Panc1 (cell line): ENCODE measurements around the gene TMA7B. TPM values are rescaled to one million over a fixed set of nuclear protein-coding genes. Genes with fewer than 3 reads are reported as not detected.

Experiments used
- ATAC-seq: fragments of 200-7000 bp; cut with Tn5 transposase; 2 replicates; pipeline ENCODE4 v1.9.1; 2020; ENCODE audit warnings: mild to moderate bottlenecking, moderate library complexity
- BruUV-seq: library from RNA; stranded (reverse); fragments of 400-500 nt; replicated peaks from 2 replicates; lab custom pipeline; 2021; lab: Mats Ljungman, UMichigan
- CTCF ChIA-PET: fragments of 300-600 bp; sonication (Branson Sonifier 250); formaldehyde crosslinking; loops from one replicate; lab custom pipeline; 2022; ENCODE audit warnings: antibody characterized with exemption; lab: Charles Lee
- POLR2A ChIA-PET: fragments of 300-600 bp; sonication (Branson Sonifier 250); formaldehyde crosslinking; loops from one replicate; lab custom pipeline; 2022; ENCODE audit warnings: antibody characterized with exemption; lab: Charles Lee
- DNase-seq: peaks from one replicate; pipeline ENCODE4 v3.0.0-alpha.2; 2010; ENCODE audit warnings: low read depth, low spot score
- H3K27ac ChIP-seq: 2 replicates; pipeline ENCODE4 v1.5.1; 2011; ENCODE audit warnings: mild to moderate bottlenecking, low read length, inconsistent platforms
- H3K27me3 ChIP-seq: fragments of 200-500 bp; sonication (Bioruptor generic); 2 replicates; pipeline ENCODE4 v1.6.0; 2014; ENCODE audit warnings: low read length, inconsistent platforms; ENCODE audit not compliant: control insufficient read depth, insufficient read depth
- H3K36me3 ChIP-seq: fragments of 200-500 bp; sonication (Bioruptor generic); 2 replicates; pipeline ENCODE4 v1.5.1; 2014; ENCODE audit warnings: inconsistent platforms, mild to moderate bottlenecking, low read length, moderate library complexity; ENCODE audit not compliant: control insufficient read depth, insufficient read depth
- H3K4me1 ChIP-seq: 2 replicates; pipeline ENCODE4 v1.5.1; 2011; ENCODE audit warnings: inconsistent platforms, mild to moderate bottlenecking, low read length, moderate library complexity; ENCODE audit not compliant: control insufficient read depth, insufficient read depth
- H3K4me3 ChIP-seq, 2 experiments: 2 replicates each; pipeline ENCODE4 v1.5.1; 2011 to 2012; ENCODE audit warnings: low read depth in 2 of 2, low read length in 2 of 2, mild to moderate bottlenecking in 2 of 2, inconsistent platforms in 1 of 2, moderate library complexity in 1 of 2
- H3K9me3 ChIP-seq: fragments of 200-500 bp; sonication (Bioruptor generic); 2 replicates; pipeline ENCODE4 v1.5.1; 2014; ENCODE audit warnings: low read depth, mild to moderate bottlenecking, inconsistent platforms, low read length, moderate library complexity; ENCODE audit not compliant: control insufficient read depth, insufficient read depth
- POLR2AphosphoS5 ChIP-seq: IDR thresholded peaks from 2 replicates; pipeline ENCODE4 v1.6.1; 2012; ENCODE audit warnings: mild to moderate bottlenecking, low read depth, low read length, moderate library complexity
- REST ChIP-seq, 2 experiments: IDR thresholded peaks; 2 replicates each; pipeline ENCODE4 v1.6.1; 2011 to 2012; ENCODE audit warnings: low read depth in 2 of 2, control low read depth in 1 of 2, low read length in 1 of 2, mild to moderate bottlenecking in 1 of 2, moderate library complexity in 1 of 2; ENCODE audit not compliant: insufficient read depth in 1 of 2
- SIN3A ChIP-seq: IDR thresholded peaks from 2 replicates; pipeline ENCODE4 v1.6.1; 2012; ENCODE audit warnings: low read depth, mild to moderate bottlenecking, low read length, moderate library complexity, borderline replicate concordance; ENCODE audit not compliant: insufficient read depth
- TCF7L2 ChIP-seq: IDR thresholded peaks from 2 replicates; pipeline ENCODE4 v1.6.1; 2011; ENCODE audit warnings: mild to moderate bottlenecking, low read depth, low read length, inconsistent platforms
- in situ Hi-C: cut with HindIII; loops from 2 replicates; pipeline ENCODE4 v1.10.0; 2016; ENCODE audit warnings: low sequenced_read_pairs, low pct_unique_long_range_greater_than_20kb
- intact Hi-C: fragments of 100-400 bp; cut with micrococcal nuclease; formaldehyde crosslinking; loops from one replicate; pipeline ENCODE4 v1.10.0; 2022; ENCODE audit not compliant: unreplicated experiment
- total RNA-seq: library from RNA; stranded (reverse); gene quantifications from one replicate; pipeline ENCODE4 v1.2.1, GENCODE V29; 2021; ENCODE audit not compliant: unreplicated experiment
- TF ChIP-seq, protein P1 (sequence below): fragments of 450-650 bp; IDR thresholded peaks from 2 replicates; pipeline ENCODE4 v1.5.1; 2017; ENCODE audit warnings: mild to moderate bottlenecking

Gene TMA7B
- total RNA-seq, 1 experiment from 2014 or later: not detected

DNA sequence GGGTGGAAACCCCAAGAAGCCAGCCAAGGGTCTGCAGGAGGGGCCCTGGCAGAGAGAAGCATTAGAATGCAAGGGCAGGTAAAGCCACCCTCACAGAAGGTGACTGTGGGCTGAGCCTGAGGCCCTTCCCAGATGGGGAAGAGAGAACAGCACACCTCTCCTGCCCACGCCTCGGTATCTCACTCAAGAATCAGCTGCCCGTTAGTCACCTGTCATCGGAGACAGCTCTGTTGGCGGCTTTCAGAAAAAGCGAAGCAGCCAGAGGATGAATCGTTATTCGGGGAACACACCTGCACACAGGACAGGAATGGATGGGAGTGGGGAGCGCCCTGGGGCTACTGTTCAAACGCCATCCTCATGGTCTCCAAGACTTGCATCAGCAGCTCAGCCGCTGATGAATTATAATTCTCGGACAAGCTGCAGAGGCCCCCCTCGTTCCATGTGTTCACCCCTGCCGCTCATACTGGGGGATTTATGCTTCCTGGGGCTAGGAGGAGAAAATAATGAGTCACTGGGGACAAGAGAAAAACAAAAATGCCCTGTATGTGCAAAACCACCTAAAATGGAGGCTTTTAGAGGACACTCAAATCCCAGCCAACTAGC, 21.6 kb upstream of the TMA7B start:
- no peaks in the 10 kb centered on the region for H3K36me3 ChIP-seq
- BruUV-seq: no TSS peak
- ATAC-seq (no peak), DNase-seq (no peak)
- H3K9me3 ChIP-seq: no peaks in the 10 kb centered on the region
- H3K27me3 ChIP-seq: peaks cover 4% of the 10 kb centered on the region
- H3K27ac ChIP-seq: no peak overlapping the region
- in situ Hi-C loops: no loop called here
- TF ChIP-seq, protein P1, sequence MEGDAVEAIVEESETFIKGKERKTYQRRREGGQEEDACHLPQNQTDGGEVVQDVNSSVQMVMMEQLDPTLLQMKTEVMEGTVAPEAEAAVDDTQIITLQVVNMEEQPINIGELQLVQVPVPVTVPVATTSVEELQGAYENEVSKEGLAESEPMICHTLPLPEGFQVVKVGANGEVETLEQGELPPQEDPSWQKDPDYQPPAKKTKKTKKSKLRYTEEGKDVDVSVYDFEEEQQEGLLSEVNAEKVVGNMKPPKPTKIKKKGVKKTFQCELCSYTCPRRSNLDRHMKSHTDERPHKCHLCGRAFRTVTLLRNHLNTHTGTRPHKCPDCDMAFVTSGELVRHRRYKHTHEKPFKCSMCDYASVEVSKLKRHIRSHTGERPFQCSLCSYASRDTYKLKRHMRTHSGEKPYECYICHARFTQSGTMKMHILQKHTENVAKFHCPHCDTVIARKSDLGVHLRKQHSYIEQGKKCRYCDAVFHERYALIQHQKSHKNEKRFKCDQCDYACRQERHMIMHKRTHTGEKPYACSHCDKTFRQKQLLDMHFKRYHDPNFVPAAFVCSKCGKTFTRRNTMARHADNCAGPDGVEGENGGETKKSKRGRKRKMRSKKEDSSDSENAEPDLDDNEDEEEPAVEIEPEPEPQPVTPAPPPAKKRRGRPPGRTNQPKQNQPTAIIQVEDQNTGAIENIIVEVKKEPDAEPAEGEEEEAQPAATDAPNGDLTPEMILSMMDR: no peak
- TF ChIP-seq REST (IDR thresholded peaks at IDR 0.05; ENCODE audit: insufficient read depth in 1 of 2, low read depth in 2 of 2, low read length in 1 of 2) (no peak), TCF7L2 (no peak), POLR2AphosphoS5 (no peak), SIN3A (no peak)
- H3K4me1 ChIP-seq: no peaks in the 10 kb centered on the region
- intact Hi-C loops: no loop called here
- no peak overlapping the region for H3K4me3 ChIP-seq
- CTCF ChIA-PET: no interaction called here
- POLR2A ChIA-PET: no interaction called here

- Histone ChIP-seq H3K27me3 (peaks cover 4% of the 10 kb centered on the region), H3K9me3 (no peaks in the 10 kb centered on the region), H3K27ac (no peak overlapping the region), H3K4me3 (no peak overlapping the region), H3K36me3 (no peaks in the 10 kb centered on the region), H3K4me1 (no peaks in the 10 kb centered on the region)
- CTCF ChIA-PET: no interaction called here
- no TSS peak for BruUV-seq
- ATAC-seq (no peak), DNase-seq (no peak)
- in situ Hi-C loops (no loop called here), intact Hi-C loops (no loop called here)
- TF ChIP-seq, protein P1: no peak
- TF ChIP-seq REST (IDR thresholded peaks at IDR 0.05; ENCODE audit: insufficient read depth in 1 of 2, low read depth in 2 of 2, low read length in 1 of 2) (no peak), TCF7L2 (no peak)
- POLR2A ChIA-PET: no interaction called here
Observed at GRCh38 chr22:39939830-39940229, 20.4 kb upstream of the TMA7B start.
